ENCODE measurements around the gene DCAF4.

DCAF4 gene

GRCh38 chr14:72968316-72968715 is 42.1 kb downstream of the DCAF4 start:
- H3K9me3 Mint-ChIP-seq: no peaks in the 10 kb centered on the region
- H3K27me3 Mint-ChIP-seq (ENCODE audit: low read depth, poor library complexity): no peaks in the 10 kb centered on the region
- DNase-seq: no peak
- TF ChIP-seq, protein P1, sequence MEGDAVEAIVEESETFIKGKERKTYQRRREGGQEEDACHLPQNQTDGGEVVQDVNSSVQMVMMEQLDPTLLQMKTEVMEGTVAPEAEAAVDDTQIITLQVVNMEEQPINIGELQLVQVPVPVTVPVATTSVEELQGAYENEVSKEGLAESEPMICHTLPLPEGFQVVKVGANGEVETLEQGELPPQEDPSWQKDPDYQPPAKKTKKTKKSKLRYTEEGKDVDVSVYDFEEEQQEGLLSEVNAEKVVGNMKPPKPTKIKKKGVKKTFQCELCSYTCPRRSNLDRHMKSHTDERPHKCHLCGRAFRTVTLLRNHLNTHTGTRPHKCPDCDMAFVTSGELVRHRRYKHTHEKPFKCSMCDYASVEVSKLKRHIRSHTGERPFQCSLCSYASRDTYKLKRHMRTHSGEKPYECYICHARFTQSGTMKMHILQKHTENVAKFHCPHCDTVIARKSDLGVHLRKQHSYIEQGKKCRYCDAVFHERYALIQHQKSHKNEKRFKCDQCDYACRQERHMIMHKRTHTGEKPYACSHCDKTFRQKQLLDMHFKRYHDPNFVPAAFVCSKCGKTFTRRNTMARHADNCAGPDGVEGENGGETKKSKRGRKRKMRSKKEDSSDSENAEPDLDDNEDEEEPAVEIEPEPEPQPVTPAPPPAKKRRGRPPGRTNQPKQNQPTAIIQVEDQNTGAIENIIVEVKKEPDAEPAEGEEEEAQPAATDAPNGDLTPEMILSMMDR (IDR thresholded peaks at IDR 0.05): no peak
- no peak overlapping the region for H3K27ac Mint-ChIP-seq
- H3K4me1 Mint-ChIP-seq: peaks cover 17% of the 10 kb centered on the region
- H3K36me3 Mint-ChIP-seq (ENCODE audit: low read depth): peaks cover 35% of the 10 kb centered on the region
- no peak overlapping the region for H3K4me3 Mint-ChIP-seq

DNA sequence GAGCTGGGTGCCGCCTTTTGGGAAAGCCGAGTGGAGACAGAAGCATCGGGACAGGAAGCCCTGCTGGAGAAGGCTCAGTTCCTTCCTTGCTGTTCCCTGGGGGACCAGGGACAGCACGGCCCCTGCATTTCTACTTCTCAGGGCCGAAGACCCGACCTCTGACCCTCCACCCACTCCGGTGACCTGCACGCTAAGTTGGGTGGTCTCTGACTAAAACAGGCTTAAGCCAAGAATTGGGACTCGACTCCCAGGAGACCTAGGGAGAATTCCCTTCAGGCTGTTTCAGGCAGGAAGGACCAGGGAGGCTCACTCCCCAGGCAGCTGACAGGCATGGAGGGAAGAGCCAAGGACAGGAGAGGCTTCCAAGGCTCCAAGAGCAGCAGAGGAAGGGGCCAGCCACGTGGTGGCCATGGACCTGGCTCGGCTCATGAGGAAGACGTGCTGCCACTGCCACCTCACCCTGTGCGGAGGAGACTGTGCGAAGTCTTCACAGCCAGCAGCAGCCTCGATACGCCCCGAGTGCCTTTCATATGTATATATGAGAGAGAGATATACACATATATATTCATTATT is 43.9 kb downstream of the DCAF4 start:
- Mint-ChIP-seq H3K36me3 (ENCODE audit: low read depth) (peaks cover 45% of the 10 kb centered on the region), H3K27ac (peak overlapping the region; percentile 75), H3K27me3 (ENCODE audit: low read depth, poor library complexity) (no peaks in the 10 kb centered on the region), H3K9me3 (no peaks in the 10 kb centered on the region), H3K4me3 (no peak overlapping the region), H3K4me1 (peaks cover 17% of the 10 kb centered on the region)
- TF ChIP-seq, protein P1 (IDR thresholded peaks at IDR 0.05): no peak
- DNase-seq: peak; percentile 35

DNA sequence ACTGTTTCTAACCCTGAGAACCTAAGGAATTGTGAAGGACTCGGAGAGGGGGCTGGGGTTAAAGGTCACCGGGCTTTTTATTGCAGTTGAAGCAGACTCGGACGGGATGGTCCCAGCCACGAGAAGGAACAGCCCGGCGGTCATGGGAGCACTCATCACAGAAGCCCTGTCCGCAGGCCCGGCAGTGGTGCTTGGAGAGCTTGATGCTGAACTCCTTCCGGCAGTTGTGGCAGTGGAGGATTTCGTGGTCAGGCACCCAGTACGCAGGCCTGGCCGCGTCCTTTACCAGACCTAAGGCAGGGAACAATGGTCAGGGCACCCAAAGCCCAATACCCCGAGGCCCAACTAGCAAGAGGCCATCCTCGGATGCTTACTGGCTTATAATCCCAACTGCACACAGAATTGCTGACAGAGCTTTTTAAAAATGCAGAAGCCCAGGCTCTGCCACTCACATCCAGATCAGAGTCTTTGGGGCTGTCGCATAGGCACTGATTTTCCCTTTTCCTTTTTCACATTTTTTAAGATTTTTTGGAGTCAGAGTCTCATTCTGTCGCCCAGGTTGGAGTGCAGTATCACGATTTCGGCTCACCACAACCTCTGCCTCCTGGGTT is 44.7 kb downstream of the DCAF4 start:
- no peaks in the 10 kb centered on the region for H3K27me3 Mint-ChIP-seq (ENCODE audit: low read depth, poor library complexity)
- peaks cover 51% of the 10 kb centered on the region for H3K36me3 Mint-ChIP-seq (ENCODE audit: low read depth)
- TF ChIP-seq, protein P1 (IDR thresholded peaks at IDR 0.05): no peak
- H3K27ac Mint-ChIP-seq: no peak overlapping the region
- no peak overlapping the region for H3K4me3 Mint-ChIP-seq
- peaks cover 17% of the 10 kb centered on the region for H3K4me1 Mint-ChIP-seq
- H3K9me3 Mint-ChIP-seq: no peaks in the 10 kb centered on the region
- DNase-seq: peak; percentile 29

DNA sequence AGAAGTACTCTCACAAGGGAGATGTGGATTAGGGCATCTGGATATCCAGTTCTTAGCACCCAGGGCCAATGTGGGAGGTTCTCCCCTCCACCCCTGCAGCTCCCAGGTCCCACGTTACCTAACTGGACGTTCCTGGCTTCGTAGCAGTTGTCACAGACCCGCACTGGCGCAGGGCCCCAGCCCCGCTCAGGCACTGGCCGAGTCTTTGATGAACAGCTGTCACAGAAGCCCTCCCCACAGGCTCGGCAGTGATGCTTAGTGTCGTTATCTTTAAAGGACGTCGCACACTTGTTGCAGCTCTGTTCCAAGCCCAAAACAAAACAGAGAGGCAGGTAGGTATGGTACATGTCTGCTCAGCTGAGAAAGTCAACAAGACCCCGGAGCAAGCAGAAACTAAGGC is 48.4 kb downstream of the DCAF4 start:
- Mint-ChIP-seq H3K36me3 (ENCODE audit: low read depth) (peaks cover 56% of the 10 kb centered on the region), H3K4me1 (peaks cover 16% of the 10 kb centered on the region), H3K27me3 (ENCODE audit: low read depth, poor library complexity) (no peaks in the 10 kb centered on the region), H3K9me3 (no peaks in the 10 kb centered on the region), H3K27ac (no peak overlapping the region), H3K4me3 (no peak overlapping the region)
- TF ChIP-seq, protein P1 (IDR thresholded peaks at IDR 0.05): no peak
- no peak for DNase-seq

GRCh38 chr14:72975770-72976169 is 49.5 kb downstream of the DCAF4 start:
- H3K9me3 Mint-ChIP-seq: no peaks in the 10 kb centered on the region
- peaks cover 13% of the 10 kb centered on the region for H3K4me1 Mint-ChIP-seq
- TF ChIP-seq, protein P1 (IDR thresholded peaks at IDR 0.05): no peak
- H3K27ac Mint-ChIP-seq: no peak overlapping the region
- peaks cover 51% of the 10 kb centered on the region for H3K36me3 Mint-ChIP-seq (ENCODE audit: low read depth)
- H3K4me3 Mint-ChIP-seq: no peak overlapping the region
- H3K27me3 Mint-ChIP-seq (ENCODE audit: low read depth, poor library complexity): no peaks in the 10 kb centered on the region
- no peak for DNase-seq

GRCh38 chr14:72978856-72979255 is 52.6 kb downstream of the DCAF4 start:
- Mint-ChIP-seq H3K27me3 (ENCODE audit: low read depth, poor library complexity) (no peaks in the 10 kb centered on the region), H3K4me3 (no peak overlapping the region), H3K4me1 (peaks cover 30% of the 10 kb centered on the region), H3K9me3 (no peaks in the 10 kb centered on the region), H3K36me3 (ENCODE audit: low read depth) (peaks cover 57% of the 10 kb centered on the region), H3K27ac (no peak overlapping the region)
- TF ChIP-seq, protein P1 (IDR thresholded peaks at IDR 0.05): no peak
- no peak for DNase-seq
